ENCODE measurements around the gene OCEL1. TPM values are rescaled to one million over a fixed set of nuclear protein-coding genes. Genes with fewer than 3 reads are reported as not detected.

OCEL1 gene
- total and polyA plus RNA-seq, 2 of the 13 experiments (the other 11 are each of a cell fraction or from before 2014, with no cell fraction given) = 10.6 to 17.2 TPM

DNA sequence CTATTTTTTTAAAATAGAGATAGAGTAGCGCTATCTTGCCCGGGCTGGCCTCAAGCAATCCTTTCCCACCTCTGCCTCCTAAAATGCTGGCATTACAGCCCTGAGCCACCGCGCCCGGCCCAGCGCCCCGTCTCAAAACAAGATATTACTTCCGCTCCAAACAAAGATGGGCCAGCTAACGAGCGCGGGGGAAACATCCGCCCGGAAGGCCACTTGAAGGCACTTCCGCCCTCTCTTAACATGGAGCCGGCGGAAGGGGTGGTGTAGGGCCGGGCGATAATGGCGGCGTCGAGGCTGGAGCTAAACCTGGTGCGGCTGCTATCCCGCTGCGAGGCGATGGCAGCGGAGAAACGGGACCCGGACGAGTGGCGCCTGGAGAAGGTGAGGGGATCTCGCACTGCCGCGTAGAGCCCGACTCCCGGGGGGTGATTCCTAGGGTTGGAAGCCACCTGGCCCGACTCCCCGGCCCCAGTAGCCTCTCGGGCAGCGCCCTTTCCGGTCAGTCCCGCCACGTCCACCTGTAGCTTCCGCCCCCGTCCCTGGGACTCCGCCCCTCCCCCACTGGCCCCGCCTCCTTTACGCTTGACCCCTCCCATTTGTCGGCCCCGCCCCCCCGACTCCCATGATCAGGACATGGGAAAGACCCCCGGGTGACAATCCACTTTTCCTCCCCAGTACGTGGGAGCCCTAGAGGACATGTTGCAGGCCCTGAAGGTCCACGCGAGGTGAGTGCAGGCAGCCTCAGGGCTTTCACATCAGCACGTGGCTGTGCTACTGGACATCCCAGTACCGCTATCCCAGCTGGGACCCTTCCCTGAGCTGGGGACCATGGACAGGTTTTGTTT lies 10.7 kb upstream of the OCEL1 start, which contains the start of gene USE1 (continued):
- TF ChIP-seq, protein P1, sequence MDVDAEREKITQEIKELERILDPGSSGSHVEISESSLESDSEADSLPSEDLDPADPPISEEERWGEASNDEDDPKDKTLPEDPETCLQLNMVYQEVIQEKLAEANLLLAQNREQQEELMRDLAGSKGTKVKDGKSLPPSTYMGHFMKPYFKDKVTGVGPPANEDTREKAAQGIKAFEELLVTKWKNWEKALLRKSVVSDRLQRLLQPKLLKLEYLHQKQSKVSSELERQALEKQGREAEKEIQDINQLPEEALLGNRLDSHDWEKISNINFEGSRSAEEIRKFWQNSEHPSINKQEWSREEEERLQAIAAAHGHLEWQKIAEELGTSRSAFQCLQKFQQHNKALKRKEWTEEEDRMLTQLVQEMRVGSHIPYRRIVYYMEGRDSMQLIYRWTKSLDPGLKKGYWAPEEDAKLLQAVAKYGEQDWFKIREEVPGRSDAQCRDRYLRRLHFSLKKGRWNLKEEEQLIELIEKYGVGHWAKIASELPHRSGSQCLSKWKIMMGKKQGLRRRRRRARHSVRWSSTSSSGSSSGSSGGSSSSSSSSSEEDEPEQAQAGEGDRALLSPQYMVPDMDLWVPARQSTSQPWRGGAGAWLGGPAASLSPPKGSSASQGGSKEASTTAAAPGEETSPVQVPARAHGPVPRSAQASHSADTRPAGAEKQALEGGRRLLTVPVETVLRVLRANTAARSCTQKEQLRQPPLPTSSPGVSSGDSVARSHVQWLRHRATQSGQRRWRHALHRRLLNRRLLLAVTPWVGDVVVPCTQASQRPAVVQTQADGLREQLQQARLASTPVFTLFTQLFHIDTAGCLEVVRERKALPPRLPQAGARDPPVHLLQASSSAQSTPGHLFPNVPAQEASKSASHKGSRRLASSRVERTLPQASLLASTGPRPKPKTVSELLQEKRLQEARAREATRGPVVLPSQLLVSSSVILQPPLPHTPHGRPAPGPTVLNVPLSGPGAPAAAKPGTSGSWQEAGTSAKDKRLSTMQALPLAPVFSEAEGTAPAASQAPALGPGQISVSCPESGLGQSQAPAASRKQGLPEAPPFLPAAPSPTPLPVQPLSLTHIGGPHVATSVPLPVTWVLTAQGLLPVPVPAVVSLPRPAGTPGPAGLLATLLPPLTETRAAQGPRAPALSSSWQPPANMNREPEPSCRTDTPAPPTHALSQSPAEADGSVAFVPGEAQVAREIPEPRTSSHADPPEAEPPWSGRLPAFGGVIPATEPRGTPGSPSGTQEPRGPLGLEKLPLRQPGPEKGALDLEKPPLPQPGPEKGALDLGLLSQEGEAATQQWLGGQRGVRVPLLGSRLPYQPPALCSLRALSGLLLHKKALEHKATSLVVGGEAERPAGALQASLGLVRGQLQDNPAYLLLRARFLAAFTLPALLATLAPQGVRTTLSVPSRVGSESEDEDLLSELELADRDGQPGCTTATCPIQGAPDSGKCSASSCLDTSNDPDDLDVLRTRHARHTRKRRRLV (CRISPR knock-in tag; IDR thresholded peaks at IDR 0.05) = peak; percentile 85
- TF ChIP-seq MAZ (IDR thresholded peaks at IDR 0.05; ENCODE audit: borderline replicate concordance, low read depth, low read length) (no peak), MAZ (CRISPR knock-in tag; IDR thresholded peaks at IDR 0.05; ENCODE audit: low read depth) (peak; percentile 67), CC2D1A (CRISPR knock-in tag; IDR thresholded peaks at IDR 0.05) (0 out of 2 replicates have a peak, but pooled peaks have one; percentile 79), MED8 (CRISPR knock-in tag; IDR thresholded peaks at IDR 0.05; ENCODE audit: insufficient replicate concordance) (peak; percentile 85), MEIS2 (CRISPR knock-in tag; IDR thresholded peaks at IDR 0.05) (no peak), KLF13 (CRISPR knock-in tag; IDR thresholded peaks at IDR 0.05) (no peak), ZZZ3 (CRISPR knock-in tag; IDR thresholded peaks at IDR 0.05; ENCODE audit: borderline replicate concordance) (no peak), NFKBIZ (CRISPR knock-in tag; IDR thresholded peaks at IDR 0.05) (peak; percentile 60; the same call in 1 of the 2 replicates), NFATC3 (CRISPR knock-in tag; IDR thresholded peaks at IDR 0.05) (no peak)
- TF ChIP-seq, protein P2, sequence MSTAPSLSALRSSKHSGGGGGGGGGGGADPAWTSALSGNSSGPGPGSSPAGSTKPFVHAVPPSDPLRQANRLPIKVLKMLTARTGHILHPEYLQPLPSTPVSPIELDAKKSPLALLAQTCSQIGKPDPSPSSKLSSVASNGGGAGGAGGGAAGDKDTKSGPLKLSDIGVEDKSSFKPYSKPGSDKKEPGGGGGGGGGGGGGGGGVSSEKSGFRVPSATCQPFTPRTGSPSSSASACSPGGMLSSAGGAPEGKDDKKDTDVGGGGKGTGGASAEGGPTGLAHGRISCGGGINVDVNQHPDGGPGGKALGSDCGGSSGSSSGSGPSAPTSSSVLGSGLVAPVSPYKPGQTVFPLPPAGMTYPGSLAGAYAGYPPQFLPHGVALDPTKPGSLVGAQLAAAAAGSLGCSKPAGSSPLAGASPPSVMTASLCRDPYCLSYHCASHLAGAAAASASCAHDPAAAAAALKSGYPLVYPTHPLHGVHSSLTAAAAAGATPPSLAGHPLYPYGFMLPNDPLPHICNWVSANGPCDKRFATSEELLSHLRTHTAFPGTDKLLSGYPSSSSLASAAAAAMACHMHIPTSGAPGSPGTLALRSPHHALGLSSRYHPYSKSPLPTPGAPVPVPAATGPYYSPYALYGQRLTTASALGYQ (CRISPR knock-in tag; IDR thresholded peaks at IDR 0.05) = peak; percentile 51; the same call in 1 of the 2 replicates
- TF ChIP-seq, protein P3, sequence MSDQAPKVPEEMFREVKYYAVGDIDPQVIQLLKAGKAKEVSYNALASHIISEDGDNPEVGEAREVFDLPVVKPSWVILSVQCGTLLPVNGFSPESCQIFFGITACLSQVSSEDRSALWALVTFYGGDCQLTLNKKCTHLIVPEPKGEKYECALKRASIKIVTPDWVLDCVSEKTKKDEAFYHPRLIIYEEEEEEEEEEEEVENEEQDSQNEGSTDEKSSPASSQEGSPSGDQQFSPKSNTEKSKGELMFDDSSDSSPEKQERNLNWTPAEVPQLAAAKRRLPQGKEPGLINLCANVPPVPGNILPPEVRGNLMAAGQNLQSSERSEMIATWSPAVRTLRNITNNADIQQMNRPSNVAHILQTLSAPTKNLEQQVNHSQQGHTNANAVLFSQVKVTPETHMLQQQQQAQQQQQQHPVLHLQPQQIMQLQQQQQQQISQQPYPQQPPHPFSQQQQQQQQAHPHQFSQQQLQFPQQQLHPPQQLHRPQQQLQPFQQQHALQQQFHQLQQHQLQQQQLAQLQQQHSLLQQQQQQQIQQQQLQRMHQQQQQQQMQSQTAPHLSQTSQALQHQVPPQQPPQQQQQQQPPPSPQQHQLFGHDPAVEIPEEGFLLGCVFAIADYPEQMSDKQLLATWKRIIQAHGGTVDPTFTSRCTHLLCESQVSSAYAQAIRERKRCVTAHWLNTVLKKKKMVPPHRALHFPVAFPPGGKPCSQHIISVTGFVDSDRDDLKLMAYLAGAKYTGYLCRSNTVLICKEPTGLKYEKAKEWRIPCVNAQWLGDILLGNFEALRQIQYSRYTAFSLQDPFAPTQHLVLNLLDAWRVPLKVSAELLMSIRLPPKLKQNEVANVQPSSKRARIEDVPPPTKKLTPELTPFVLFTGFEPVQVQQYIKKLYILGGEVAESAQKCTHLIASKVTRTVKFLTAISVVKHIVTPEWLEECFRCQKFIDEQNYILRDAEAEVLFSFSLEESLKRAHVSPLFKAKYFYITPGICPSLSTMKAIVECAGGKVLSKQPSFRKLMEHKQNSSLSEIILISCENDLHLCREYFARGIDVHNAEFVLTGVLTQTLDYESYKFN (CRISPR knock-in tag; conservative IDR thresholded peaks at IDR 0.05) = peak; percentile 12; the same call in 1 of the 2 replicates
- TF ChIP-seq, protein P4, sequence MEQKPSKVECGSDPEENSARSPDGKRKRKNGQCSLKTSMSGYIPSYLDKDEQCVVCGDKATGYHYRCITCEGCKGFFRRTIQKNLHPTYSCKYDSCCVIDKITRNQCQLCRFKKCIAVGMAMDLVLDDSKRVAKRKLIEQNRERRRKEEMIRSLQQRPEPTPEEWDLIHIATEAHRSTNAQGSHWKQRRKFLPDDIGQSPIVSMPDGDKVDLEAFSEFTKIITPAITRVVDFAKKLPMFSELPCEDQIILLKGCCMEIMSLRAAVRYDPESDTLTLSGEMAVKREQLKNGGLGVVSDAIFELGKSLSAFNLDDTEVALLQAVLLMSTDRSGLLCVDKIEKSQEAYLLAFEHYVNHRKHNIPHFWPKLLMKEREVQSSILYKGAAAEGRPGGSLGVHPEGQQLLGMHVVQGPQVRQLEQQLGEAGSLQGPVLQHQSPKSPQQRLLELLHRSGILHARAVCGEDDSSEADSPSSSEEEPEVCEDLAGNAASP (CRISPR knock-in tag; IDR thresholded peaks at IDR 0.05; ENCODE audit: borderline replicate concordance) = peak; percentile 69

Data from HepG2 (cell line).